HuH-7 (cell line): ENCODE results near the gene NTSR1.

Experiments used
- DNase-seq: peaks from one replicate; pipeline ENCODE4 v3.0.0; 2011; ENCODE audit warnings: low spot score

NTSR1 gene

GRCh38 chr20:62755817-62756724 is 47.4 kb downstream of the NTSR1 start:
- DNase-seq = no peak

- DNase-seq = no peak
These were observed 49.7 kb downstream of the NTSR1 start for GRCh38 chr20:62758226-62758912.

DNA sequence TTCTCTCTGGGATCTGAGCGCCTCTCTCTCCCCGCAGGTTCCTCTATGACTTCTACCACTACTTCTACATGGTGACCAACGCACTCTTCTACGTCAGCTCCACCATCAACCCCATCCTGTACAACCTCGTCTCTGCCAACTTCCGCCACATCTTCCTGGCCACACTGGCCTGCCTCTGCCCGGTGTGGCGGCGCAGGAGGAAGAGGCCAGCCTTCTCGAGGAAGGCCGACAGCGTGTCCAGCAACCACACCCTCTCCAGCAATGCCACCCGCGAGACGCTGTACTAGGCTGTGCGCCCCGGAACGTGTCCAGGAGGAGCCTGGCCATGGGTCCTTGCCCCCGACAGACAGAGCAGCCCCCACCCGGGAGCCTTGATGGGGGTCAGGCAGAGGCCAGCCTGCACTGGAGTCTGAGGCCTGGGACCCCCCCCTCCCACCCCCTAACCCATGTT is 51.4 kb downstream of the NTSR1 start:
- DNase-seq = no peak

DNA sequence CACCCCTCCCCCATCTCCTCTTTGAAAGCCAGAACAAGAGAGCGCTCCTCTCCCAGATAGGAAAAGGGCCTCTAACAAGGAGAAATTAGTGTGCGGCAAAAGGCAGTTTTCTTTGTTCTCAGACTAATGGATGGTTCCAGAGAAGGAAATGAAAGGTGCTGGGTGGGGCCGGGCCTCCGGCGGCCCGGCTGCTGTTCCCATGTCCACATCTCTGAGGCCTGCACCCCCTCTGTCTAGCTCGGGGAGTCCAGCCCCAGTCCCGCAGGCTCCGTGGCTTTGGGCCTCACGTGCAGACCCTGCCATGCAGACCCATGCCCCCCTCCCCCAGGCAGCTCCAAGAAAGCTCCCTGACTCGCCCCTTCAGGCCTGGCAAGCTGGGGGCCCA is 51.8 kb downstream of the NTSR1 start:
- DNase-seq = no peak

GRCh38 chr20:62760856-62761758 is 52.5 kb downstream of the NTSR1 start:
- no peak for DNase-seq

DNA sequence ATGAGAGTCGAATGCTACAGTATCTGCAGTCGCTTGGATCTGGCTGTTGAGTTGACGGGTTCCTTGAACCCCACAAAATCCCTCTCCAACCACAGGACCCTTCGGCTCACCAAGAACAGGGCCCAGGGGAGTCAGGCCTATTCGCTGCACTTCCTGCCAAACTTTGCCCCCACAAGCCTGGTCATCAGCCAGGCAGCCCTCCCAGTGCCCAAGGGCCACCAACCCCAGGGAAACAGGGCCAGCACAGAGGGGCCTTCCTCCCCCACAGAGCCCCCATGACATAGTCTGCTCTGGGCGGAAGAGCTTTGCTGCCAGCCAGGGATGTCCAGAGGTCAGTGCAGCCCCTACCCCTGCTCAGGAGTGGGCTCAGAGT is 53.1 kb downstream of the NTSR1 start:
- DNase-seq = no peak

DNA sequence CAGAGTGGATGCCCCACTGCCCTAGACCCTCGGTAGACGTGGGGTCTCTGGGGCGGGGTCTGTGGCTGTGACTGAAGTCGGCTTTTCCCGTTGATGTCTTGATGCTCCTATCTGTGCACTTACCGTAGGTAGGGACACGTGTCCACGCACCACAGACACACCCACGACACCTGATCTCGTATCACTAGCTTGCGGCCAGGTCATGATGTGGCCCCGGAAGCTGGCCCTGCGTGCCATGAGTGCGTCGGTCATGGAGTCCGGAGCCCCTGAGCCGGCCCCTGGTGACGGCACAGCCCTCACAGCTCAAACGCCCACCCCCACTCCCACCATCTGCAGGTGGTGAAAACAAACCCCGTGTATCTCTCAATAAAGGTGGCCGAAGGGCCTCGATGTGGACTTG is 53.7 kb downstream of the NTSR1 start:
- no peak for DNase-seq

GRCh38 chr20:62762801-62763368 is 54.2 kb downstream of the NTSR1 start:
- no peak for DNase-seq

DNA sequence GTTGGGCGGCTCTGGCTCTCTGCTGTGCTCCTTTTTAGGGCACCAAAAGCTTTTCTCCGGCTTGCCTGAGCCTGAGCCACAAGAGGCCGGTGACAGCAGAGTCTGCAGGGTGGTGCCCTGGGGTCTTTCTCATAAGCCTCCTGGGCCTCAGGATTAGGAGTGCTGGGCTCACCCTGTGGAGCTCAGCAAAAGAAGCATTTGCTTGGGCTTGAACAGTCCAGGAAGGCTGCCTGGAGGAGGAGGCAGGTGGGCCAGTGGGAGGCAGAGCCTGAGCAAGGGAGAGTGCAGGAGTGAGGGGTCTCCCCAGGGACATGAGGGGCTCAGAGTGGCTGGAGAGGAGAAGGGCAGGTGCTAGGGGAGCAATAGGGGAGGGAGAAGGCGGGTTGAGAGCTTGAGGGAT is 54.8 kb downstream of the NTSR1 start:
- no peak for DNase-seq

DNA sequence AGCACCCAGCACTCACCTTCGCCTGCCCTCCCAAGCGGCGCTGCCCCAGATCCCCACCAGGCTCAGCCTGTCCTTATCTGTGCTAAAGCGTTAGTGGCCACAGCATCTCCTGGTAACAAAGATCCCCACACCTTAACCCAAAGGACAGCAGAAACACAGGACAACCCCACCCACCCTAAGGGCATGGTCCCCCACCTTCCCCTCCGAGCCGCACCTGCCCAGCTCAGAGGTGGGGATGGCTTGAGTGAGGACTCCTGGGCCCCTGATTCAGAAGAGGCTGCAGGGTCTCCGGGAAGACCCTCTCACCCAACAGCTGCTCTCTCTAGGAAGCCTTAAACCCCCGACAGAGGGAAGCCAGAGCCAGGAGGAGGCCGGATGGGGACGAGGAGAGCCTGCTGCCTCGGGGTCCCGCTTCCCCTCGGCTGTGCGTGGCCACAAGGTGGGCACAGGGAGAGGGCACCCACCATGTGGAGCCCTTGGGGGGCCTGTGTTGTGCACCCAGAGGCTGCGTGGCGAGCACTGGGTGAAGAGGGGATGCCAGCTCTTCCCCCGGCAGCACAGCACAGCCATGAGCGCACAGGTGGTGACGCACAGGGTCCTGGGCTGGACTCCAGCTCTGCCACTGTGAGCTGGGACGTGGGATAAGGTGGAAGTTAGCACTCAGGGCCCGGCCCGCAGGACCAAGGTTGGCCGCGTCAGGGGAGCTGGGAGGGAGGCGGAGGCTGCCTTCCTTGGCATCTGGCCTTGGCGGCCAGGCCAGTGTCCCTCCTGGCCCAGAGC is 55.7 kb downstream of the NTSR1 start:
- no peak for DNase-seq

- DNase-seq = no peak
These were observed 56.4 kb downstream of the NTSR1 start for GRCh38 chr20:62765021-62765420.

DNA sequence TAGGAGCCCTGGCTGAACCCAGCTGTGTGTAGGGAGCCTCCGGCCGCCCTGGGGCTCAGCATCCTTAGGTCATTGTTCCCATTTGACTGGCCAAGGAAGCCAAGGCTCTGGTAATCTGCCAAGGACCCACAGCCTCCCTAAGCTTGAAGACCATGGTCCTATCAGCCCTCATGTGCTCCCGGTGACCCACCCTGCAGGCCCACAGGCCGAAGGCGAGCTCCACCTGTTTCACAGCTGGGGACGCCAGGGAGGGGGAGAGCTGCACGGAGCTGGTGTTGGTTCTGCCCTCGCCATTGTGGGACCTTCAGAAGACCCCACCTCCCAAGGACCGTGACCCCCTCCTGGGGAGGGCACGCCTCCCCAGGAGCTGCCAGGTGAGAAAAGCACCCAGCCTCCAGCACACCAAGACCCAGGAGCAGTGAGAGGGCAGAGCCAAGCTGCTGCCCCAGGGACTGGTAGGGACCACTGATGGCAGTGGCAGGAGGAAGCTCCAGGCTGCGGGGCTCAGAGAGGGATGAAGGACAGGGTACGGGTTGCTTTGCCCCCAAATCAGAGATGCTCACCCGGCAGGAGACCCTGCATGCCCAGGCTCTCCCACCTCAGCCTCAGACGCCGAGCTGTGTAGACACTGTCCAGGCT is 56.9 kb downstream of the NTSR1 start:
- no peak for DNase-seq

DNA sequence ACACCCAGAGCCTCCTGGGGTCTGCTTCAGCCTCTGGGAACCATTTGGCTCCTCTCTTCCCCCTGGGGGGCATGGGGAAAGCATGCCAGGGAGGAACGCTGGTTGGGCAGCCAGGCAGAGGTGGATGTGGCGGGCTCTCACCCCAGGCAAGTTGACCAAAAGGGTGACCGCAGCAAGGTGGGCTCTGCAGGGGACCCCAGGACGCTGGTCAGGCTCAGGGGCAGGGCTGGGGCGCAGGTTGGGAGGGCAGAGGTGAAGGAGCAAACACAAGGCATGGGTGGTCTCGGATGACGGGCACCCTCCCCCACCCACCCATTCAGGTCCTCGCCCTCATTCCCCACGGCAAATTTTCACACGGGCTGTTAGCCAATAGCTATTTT is 57.4 kb downstream of the NTSR1 start:
- DNase-seq = no peak

DNA sequence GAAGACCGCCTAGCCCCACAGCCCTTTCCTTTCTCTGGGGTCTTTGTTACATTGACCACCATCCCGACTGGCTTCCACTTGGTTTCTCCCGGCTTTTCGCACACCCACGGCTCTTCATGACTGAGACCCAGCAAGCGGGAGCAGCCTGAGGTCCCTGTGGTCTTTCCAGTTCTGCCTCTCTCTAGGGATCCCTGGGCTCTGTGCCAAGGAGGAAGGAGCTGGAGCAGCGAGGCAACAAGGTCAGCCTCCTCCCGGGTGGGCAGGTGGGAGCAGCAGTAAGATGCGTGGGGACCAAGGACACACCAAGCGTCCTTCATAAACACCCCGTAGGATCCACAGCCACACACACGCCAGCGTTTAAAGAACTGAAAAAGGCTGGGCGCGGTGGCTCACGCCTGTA is 58.1 kb downstream of the NTSR1 start:
- no peak for DNase-seq

DNA sequence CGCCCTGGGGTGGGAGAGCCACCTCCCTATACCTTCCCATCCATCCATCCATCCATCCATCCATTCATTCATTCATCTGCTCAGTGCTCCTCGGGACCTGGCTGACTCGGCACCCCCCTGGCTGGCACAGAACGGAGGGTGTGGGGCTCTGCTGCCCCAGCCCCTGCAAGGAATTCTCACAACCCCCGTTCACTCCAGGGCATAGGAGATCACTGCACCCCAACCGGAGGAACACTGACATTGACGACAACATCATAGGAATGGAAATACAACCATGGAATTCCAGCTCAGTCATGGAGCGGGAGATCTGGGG is 59.6 kb downstream of the NTSR1 start:
- no peak for DNase-seq

DNA sequence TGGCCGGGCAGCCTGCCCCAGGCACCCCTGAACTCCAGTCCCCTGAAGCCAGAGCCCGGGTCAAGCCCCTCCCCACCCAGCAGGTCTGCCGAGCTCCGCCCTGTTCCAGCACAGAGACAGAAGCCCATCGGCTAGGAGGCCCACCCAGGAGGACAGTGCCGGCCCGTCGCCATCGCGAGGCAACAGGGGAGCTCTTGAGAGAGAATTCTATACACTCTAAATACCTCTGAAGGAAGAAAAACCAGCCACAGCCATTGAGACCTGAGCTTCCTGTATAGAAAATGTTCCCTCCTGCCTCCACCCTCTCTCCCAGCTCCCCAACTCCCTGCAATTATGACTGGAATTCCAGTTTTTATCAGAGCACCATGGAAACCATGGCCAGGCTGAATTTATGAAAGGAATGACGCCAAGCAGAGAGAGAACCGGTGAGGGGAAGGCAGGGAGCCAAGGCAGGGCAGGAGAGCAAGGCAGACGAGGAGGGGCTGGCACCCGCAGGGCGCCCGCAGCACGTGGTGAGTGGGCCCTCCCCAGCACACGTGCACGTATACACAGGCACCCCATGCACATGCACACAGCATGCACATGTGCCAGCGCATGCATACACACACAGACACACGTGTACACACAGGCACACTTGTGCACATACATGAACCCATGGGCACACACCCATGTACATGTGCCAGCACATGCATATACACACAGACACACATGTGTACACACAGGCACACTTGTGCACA is 60.1 kb downstream of the NTSR1 start:
- no peak for DNase-seq

GRCh38 chr20:62769346-62770071 is 60.9 kb downstream of the NTSR1 start:
- no peak for DNase-seq

DNA sequence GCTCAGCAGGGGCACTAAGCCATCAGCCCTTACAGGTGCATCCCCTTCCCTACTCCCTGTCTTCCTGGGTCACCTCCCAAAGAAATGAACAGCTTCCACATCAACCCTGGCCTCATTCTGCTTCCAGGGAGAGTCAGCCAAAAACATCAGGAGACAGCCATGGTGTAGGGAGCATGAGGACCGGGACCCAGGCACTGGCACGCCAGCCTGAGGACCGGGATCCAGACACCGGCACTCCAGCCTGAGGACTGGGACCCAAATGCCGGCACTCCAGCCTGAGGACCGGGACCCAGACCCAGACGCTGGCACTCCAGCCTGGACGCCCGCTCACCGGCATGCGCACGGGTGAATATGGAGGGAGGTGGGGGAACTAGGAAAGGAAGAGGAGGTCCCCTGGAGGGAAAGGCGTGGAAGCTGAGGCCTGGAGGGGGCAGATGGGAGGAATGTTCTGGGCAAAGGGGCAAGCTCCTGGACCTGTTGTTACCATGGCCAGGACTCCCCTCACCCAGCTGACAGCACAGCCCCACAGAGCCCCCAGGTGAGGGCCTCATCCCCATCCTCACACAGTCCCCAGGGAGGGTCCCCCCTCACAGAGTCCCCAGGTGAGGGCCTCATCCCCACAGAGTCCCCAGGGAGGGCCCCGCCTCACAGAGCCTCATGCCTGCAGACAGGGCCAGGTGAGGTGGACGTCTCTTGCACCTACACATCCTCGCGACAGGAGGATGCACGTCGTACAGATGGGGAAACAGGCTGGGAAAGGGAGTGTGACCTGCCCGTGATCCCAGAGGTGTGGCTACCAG is 61.7 kb downstream of the NTSR1 start:
- no peak for DNase-seq

- no peak for DNase-seq
These were observed 62.3 kb downstream of the NTSR1 start for GRCh38 chr20:62770916-62771315.
